ENCODE data around the gene DPP6.

The DPP6 gene

DNA sequence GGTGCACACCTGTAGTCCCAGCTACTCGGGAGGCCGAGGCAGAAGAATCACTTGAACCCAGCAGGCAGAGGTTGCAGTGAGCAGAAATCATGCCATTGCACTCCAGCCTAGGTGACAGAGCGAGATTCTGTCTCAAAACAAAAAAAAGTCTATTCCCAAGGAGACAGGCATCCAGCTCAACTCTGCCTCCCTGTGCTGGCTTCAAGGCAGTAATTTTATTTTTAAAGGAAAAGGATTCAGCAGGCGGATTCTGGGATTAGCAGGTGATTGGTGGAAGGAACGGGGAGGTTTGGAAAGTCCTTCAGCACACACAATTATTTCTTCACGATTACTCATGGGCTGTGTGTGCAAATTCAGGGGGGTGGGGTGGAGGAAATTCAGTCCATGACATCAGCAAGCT is 707.8 kb downstream of the DPP6 start:
- H3K27me3 ChIP-seq (ENCODE audit: control insufficient read depth, insufficient read depth, low read length): no peaks in the 10 kb centered on the region
- no peak overlapping the region for H3K4me3 ChIP-seq (ENCODE audit: low read depth, low read length)
- no peaks in the 10 kb centered on the region for H3K9me3 ChIP-seq (ENCODE audit: control insufficient read depth, insufficient read depth, low read length)
- H3K36me3 ChIP-seq (ENCODE audit: control insufficient read depth, insufficient read depth, low read length): no peaks in the 10 kb centered on the region
- peaks cover 5% of the 10 kb centered on the region for H3K4me1 ChIP-seq (ENCODE audit: control insufficient read depth, insufficient read depth, low read length)
- no peak overlapping the region for H3K9ac ChIP-seq (ENCODE audit: low read depth, low read length)

DNA sequence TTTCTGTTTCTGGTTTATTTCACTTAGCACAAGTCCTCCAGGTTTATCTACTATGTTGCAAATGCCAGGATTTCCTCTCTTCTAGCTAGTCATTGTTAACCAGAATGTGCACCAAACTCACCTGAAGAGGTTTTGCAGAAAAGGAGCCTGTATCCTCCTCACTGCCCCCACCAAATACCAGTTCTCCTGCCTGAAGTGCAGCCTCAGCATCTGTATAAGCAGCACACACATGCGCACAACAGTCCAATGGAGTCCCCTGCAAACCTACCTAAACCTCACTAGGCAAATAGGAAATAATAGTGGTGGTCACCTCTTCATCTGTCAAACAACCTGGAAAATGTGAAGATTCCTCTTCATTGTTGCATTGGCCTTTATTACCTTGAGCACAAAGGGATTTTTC is 712.9 kb downstream of the DPP6 start:
- H3K4me3 ChIP-seq (ENCODE audit: low read depth, low read length): no peak overlapping the region

DNA sequence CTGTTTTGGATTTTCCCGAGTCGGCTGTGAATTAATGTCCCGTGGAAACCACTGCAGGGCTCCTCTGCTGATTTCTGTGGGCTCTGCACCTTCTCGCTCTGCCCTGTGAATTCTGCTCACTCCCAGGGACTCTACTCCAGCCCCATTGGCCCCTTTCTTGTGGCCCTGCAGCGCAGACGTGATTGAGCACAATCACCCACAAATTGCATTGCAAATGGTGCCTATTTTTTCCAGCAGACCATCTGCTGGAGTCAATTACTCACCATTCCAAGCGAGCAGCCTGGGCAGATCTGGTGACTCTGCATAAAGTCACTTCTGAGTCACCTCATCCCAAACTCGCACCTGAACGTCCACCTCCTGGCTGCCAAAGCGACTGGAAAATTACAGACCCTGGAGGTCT is 714.9 kb downstream of the DPP6 start:
- no peaks in the 10 kb centered on the region for H3K36me3 ChIP-seq (ENCODE audit: control insufficient read depth, insufficient read depth, low read length)
- no peaks in the 10 kb centered on the region for H3K9me3 ChIP-seq (ENCODE audit: control insufficient read depth, insufficient read depth, low read length)
- no peak overlapping the region for H3K4me3 ChIP-seq (ENCODE audit: low read depth, low read length)
- no peaks in the 10 kb centered on the region for H3K27me3 ChIP-seq (ENCODE audit: control insufficient read depth, insufficient read depth, low read length)
- H3K9ac ChIP-seq (ENCODE audit: low read depth, low read length): no peak overlapping the region
- peaks cover 14% of the 10 kb centered on the region for H3K4me1 ChIP-seq (ENCODE audit: control insufficient read depth, insufficient read depth, low read length)

More for the DNA sequence above, 712.9 kb downstream of the DPP6 start:
- no peak overlapping the region for H3K9ac ChIP-seq (ENCODE audit: low read depth, low read length)
- H3K27me3 ChIP-seq (ENCODE audit: control insufficient read depth, insufficient read depth, low read length): no peaks in the 10 kb centered on the region
- no peaks in the 10 kb centered on the region for H3K9me3 ChIP-seq (ENCODE audit: control insufficient read depth, insufficient read depth, low read length)
- H3K36me3 ChIP-seq (ENCODE audit: control insufficient read depth, insufficient read depth, low read length): no peaks in the 10 kb centered on the region
- peaks cover 14% of the 10 kb centered on the region for H3K4me1 ChIP-seq (ENCODE audit: control insufficient read depth, insufficient read depth, low read length)

DNA sequence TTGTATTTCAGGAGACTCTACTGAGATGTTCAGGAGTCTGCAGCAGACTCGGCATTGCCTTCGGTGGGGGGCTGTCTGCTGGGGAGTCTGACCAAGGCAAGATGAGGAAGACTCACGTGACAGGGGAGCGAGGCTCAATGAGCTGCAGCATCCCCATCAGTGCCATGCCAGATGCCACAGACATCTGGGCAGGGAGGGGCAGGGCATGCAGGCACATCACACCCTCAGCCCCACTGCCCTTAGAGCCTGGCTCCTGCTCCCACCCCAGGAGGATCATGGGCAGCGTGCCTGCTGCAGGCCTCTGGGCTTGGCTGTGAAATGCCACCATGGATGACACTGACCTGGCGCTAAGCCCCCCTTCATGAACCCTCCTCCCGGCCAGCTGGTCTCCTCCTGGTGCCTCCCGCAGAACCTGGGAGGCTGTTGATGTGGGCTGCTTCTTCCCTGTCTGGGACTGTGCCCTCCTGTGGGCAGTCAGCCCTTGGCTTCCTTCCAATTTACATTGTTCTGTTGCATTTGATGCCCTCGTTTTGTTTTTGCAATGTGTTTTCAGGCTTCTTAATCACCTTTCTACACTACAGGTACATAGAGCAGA is 715.7 kb downstream of the DPP6 start:
- Histone ChIP-seq H3K36me3 (ENCODE audit: control insufficient read depth, insufficient read depth, low read length) (no peaks in the 10 kb centered on the region), H3K4me3 (ENCODE audit: low read depth, low read length) (no peak overlapping the region), H3K27me3 (ENCODE audit: control insufficient read depth, insufficient read depth, low read length) (no peaks in the 10 kb centered on the region), H3K9me3 (ENCODE audit: control insufficient read depth, insufficient read depth, low read length) (no peaks in the 10 kb centered on the region), H3K9ac (ENCODE audit: low read depth, low read length) (no peak overlapping the region), H3K4me1 (ENCODE audit: control insufficient read depth, insufficient read depth, low read length) (peaks cover 14% of the 10 kb centered on the region)

DNA sequence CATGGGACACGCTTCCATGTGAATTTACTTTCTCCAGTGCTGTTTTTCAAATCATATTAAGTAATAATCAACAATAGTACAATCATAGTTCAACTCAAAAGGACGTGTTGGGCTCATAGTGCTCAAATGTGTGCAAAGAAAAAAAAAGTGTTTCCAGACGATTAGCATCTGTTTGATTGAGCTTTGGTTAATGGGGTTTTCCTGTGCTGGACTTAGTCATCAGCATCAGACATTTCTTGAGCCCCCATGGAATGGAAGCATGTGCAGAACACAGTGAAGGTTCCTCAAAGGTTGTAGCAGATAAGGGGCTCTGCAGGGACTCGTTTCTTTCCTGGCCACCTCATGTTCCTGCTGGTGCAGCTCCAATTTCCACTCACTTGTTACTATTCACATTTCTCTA is 716.8 kb downstream of the DPP6 start:
- Histone ChIP-seq H3K9ac (ENCODE audit: low read depth, low read length) (no peak overlapping the region), H3K9me3 (ENCODE audit: control insufficient read depth, insufficient read depth, low read length) (no peaks in the 10 kb centered on the region), H3K36me3 (ENCODE audit: control insufficient read depth, insufficient read depth, low read length) (no peaks in the 10 kb centered on the region), H3K4me1 (ENCODE audit: control insufficient read depth, insufficient read depth, low read length) (peaks cover 14% of the 10 kb centered on the region), H3K4me3 (ENCODE audit: low read depth, low read length) (no peak overlapping the region), H3K27me3 (ENCODE audit: control insufficient read depth, insufficient read depth, low read length) (no peaks in the 10 kb centered on the region)

DNA sequence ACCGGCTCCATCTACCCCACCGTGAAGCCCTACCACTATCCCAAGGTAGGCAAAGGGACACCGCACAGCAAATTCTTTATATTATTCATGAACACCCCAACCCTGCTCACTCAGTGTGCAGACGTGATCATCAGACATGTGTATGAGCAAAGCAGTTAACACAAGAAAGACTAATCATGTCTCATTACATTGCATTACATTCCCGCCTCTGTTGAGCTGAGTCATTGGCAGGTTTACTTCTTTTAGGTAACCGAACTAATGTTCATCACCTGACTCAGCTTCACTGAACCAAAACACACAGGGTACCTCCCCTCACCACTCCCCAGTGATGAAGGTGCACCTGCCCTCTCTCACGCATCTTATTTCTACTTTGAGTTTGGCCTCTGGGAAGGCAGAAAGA is 717.3 kb downstream of the DPP6 start:
- Histone ChIP-seq H3K9ac (ENCODE audit: low read depth, low read length) (no peak overlapping the region), H3K36me3 (ENCODE audit: control insufficient read depth, insufficient read depth, low read length) (no peaks in the 10 kb centered on the region), H3K9me3 (ENCODE audit: control insufficient read depth, insufficient read depth, low read length) (no peaks in the 10 kb centered on the region), H3K4me1 (ENCODE audit: control insufficient read depth, insufficient read depth, low read length) (peaks cover 14% of the 10 kb centered on the region), H3K4me3 (ENCODE audit: low read depth, low read length) (no peak overlapping the region), H3K27me3 (ENCODE audit: control insufficient read depth, insufficient read depth, low read length) (no peaks in the 10 kb centered on the region)

DNA sequence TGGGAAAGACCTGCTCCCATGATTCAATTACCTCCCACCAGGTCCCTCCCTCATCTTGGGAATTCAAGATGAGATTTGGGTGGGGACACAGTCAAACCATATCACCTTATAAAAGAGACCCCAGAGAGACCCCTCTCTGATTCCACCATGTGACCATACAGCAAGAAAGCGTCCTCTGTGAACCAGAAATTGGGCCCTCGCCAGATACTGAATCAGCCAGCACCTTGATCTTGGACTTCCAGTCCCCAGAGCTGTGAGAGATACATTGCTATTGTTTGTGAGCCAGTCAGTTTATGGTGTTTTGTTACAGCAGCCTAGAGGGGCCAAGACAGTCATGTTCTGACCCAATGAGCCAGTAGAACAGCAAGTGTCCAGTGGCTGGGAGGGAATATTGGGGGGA is 718.2 kb downstream of the DPP6 start:
- Histone ChIP-seq H3K9ac (ENCODE audit: low read depth, low read length) (no peak overlapping the region), H3K9me3 (ENCODE audit: control insufficient read depth, insufficient read depth, low read length) (no peaks in the 10 kb centered on the region), H3K36me3 (ENCODE audit: control insufficient read depth, insufficient read depth, low read length) (no peaks in the 10 kb centered on the region), H3K4me3 (ENCODE audit: low read depth, low read length) (no peak overlapping the region), H3K4me1 (ENCODE audit: control insufficient read depth, insufficient read depth, low read length) (peaks cover 6% of the 10 kb centered on the region), H3K27me3 (ENCODE audit: control insufficient read depth, insufficient read depth, low read length) (no peaks in the 10 kb centered on the region)

DNA sequence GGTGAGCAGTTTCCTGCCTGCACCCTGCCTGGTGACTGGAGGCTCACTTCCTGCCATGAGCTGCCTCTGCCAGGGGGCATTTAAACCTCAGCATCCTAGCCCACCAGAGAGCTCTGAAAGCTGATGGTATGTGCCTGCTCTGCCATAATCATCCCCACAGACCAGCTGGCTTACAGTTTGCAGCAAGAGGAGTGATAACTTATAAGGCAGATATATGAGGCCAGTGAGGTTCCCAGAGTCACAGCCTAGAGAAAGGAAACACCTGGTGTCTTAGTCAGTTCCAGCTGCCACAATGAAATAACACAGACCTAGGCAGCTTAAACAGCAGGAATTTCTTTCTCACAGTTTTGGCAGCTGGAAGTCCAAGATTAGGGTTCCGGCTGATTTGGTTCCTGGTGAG is 718.8 kb downstream of the DPP6 start:
- H3K9me3 ChIP-seq (ENCODE audit: control insufficient read depth, insufficient read depth, low read length): no peaks in the 10 kb centered on the region
- H3K9ac ChIP-seq (ENCODE audit: low read depth, low read length): no peak overlapping the region
- H3K36me3 ChIP-seq (ENCODE audit: control insufficient read depth, insufficient read depth, low read length): no peaks in the 10 kb centered on the region
- peaks cover 3% of the 10 kb centered on the region for H3K4me1 ChIP-seq (ENCODE audit: control insufficient read depth, insufficient read depth, low read length)
- no peaks in the 10 kb centered on the region for H3K27me3 ChIP-seq (ENCODE audit: control insufficient read depth, insufficient read depth, low read length)
- H3K4me3 ChIP-seq (ENCODE audit: low read depth, low read length): no peak overlapping the region

DNA sequence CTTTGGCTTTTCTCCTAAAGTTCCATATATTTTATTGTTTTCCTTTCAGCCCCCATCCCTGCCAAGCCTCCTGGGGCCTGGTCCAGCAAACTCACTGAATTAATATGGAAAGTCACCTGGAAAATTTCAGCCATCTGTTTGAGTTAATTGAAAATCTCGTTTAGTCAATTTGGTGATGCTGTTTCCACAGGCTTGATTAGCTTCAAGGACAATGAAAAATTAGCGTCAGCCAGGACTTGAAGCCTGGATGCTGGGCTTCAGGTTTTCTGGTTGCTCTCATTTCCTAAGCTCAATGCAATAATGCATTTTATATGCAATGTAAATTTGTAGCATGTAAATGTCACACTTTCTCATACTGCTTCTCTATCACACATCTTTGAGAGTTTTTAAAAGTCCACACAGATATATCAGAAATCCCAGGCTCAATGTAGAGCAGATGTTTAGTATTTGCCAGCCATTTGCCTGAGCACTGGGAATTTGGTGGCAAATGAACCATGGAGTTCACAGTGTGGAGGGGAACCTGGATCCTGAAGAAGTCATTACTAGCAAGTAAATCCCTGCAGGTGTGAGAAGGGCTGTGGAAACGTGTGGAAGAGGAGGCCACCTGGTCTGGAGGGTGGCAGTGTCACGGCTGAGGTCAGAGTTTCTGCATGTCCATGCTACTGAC is 722.2 kb downstream of the DPP6 start:
- Histone ChIP-seq H3K9ac (ENCODE audit: low read depth, low read length) (no peak overlapping the region), H3K27me3 (ENCODE audit: control insufficient read depth, insufficient read depth, low read length) (no peaks in the 10 kb centered on the region), H3K36me3 (ENCODE audit: control insufficient read depth, insufficient read depth, low read length) (no peaks in the 10 kb centered on the region), H3K9me3 (ENCODE audit: control insufficient read depth, insufficient read depth, low read length) (no peaks in the 10 kb centered on the region), H3K4me3 (ENCODE audit: low read depth, low read length) (no peak overlapping the region), H3K4me1 (ENCODE audit: control insufficient read depth, insufficient read depth, low read length) (no peaks in the 10 kb centered on the region)

DNA sequence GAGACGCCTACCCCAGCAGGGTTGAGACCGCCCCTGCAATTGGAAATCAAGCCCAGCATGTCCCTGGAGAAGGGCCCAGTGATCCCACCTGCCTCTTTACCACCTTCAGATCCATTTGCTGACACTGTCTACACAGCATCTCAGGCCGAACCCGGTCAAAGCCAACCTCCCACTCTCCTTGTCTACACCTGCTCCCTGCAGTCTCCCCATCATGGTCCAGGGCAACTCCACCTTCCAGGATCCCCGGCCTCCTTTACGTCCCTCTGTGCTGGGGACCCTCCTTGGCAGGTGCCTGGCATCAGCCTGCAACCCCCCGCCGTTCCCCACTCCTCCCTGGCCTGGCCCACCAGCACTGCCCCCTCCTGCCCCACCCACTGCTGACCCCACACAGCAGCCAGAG is 723.5 kb downstream of the DPP6 start:
- H3K4me1 ChIP-seq (ENCODE audit: control insufficient read depth, insufficient read depth, low read length): no peaks in the 10 kb centered on the region
- H3K9me3 ChIP-seq (ENCODE audit: control insufficient read depth, insufficient read depth, low read length): no peaks in the 10 kb centered on the region

DNA sequence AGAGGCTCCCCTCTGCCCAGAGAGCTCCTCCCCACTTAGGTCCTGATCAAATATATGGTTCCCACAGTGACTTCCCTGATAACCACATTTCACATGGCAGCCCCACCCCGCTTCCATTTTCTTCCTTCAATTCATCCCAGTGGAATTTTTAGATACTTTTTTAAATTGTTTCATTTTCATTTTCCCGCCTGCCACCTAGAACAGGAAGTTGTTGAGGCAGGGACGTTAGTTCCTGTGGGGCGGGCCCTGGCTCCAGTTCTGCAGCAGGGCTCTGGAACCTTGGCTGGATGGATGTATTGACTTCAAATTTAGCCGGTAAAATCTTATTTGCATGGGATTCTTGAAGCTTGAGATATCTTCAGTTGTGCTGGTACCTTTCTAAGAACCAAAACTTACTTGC is 724.2 kb downstream of the DPP6 start:
- no peaks in the 10 kb centered on the region for H3K27me3 ChIP-seq (ENCODE audit: control insufficient read depth, insufficient read depth, low read length)
- H3K4me3 ChIP-seq (ENCODE audit: low read depth, low read length): no peak overlapping the region
- no peaks in the 10 kb centered on the region for H3K4me1 ChIP-seq (ENCODE audit: control insufficient read depth, insufficient read depth, low read length)
- H3K9ac ChIP-seq (ENCODE audit: low read depth, low read length): no peak overlapping the region
- no peaks in the 10 kb centered on the region for H3K9me3 ChIP-seq (ENCODE audit: control insufficient read depth, insufficient read depth, low read length)
- no peaks in the 10 kb centered on the region for H3K36me3 ChIP-seq (ENCODE audit: control insufficient read depth, insufficient read depth, low read length)

More for the DNA sequence above, 723.5 kb downstream of the DPP6 start:
- H3K9ac ChIP-seq (ENCODE audit: low read depth, low read length): no peak overlapping the region
- H3K4me3 ChIP-seq (ENCODE audit: low read depth, low read length): no peak overlapping the region
- H3K36me3 ChIP-seq (ENCODE audit: control insufficient read depth, insufficient read depth, low read length): no peaks in the 10 kb centered on the region
- H3K27me3 ChIP-seq (ENCODE audit: control insufficient read depth, insufficient read depth, low read length): no peaks in the 10 kb centered on the region

DNA sequence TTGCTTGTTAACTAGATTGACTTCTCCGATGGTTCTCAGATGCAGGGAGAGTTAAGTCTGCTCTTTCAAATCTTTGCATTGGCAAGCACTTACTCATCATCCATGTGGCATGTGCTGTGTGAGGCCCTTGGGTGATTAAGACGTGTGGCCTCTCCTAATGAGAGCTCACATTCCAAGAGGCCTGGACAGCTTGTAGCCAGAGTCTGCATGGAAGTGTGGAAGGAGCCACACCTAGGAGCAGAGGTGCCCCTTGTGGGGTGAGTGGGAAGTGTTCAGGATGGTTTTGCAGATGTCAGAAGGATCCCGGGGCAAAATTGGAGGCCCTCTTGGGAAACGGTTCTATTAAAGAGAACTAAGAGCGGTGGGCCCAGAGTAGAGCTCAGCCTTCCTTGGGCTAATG is 724.8 kb downstream of the DPP6 start:
- Histone ChIP-seq H3K27me3 (ENCODE audit: control insufficient read depth, insufficient read depth, low read length) (no peaks in the 10 kb centered on the region), H3K36me3 (ENCODE audit: control insufficient read depth, insufficient read depth, low read length) (no peaks in the 10 kb centered on the region), H3K4me3 (ENCODE audit: low read depth, low read length) (no peak overlapping the region), H3K4me1 (ENCODE audit: control insufficient read depth, insufficient read depth, low read length) (no peaks in the 10 kb centered on the region), H3K9ac (ENCODE audit: low read depth, low read length) (no peak overlapping the region), H3K9me3 (ENCODE audit: control insufficient read depth, insufficient read depth, low read length) (no peaks in the 10 kb centered on the region)
